GM19193 (cell line): ENCODE results near the gene FOXP4.

ENCODE experiments used
- POLR2A ChIP-seq: IDR thresholded peaks from 4 replicates; pipeline ENCODE4 v1.6.1; 2011; ENCODE audit not compliant: insufficient read depth, insufficient read length; ENCODE audit errors: extremely low read depth

FOXP4 gene

DNA sequence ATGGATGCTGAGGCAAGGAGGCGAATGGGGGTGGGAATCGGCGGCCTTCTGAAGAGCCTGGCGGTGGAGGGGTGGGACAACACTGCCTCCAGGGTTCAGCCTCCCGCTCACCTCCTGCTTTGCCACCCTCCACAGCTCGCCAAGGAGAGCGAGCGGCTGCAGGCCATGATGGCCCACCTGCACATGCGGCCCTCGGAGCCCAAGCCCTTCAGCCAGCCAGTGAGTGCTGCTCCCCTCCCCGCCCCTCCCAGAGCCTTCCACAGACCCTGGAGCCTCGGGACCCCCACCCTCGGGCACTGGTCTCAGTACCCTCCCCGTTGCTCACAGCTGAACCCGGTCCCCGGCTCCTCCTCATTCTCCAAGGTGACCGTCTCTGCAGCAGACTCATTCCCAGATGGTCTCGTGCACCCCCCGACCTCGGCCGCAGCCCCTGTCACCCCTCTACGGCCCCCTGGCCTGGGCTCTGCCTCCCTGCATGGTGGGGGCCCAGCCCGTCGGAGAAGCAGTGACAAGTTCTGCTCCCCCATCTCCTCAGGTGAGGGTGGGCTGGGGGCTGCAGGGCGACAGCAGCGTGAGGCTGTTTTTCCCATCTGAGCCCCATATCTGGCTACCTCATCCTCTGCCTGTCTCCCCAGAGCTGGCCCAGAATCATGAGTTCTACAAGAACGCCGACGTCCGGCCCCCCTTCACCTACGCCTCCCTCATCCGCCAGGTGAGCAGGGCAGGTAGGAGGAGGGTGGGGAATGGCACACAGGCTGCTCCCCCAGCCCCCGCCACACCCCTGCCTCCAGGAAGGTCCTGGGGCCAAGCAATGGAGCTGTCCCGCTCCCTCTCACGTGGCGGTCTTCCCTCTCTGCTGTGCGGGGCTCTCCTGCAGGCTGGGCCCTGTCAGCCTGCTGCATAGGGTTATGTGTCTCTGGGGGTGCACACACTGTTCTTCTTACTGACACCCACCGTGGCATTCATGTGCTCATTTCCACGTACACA lies 43.7 kb downstream of the FOXP4 start:
- no peak for TF ChIP-seq POLR2A

DNA sequence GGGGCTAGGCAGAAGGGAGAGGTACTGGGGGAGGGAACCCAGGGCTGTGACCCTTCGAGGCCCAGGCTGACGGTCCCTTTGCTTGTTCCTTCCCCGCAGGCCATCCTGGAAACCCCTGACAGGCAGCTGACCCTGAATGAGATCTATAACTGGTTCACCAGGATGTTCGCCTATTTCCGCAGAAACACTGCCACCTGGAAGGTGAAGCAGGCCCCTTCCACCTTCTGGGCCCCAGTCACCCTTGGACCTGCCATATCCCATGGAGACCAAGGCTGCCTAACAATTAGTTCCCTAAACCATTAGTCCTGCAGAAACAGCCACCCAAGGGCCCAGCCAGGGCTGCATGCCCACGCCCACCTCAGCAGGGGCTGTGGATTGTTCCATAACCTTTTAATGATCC lies 44.9 kb downstream of the FOXP4 start:
- TF ChIP-seq POLR2A = no peak

DNA sequence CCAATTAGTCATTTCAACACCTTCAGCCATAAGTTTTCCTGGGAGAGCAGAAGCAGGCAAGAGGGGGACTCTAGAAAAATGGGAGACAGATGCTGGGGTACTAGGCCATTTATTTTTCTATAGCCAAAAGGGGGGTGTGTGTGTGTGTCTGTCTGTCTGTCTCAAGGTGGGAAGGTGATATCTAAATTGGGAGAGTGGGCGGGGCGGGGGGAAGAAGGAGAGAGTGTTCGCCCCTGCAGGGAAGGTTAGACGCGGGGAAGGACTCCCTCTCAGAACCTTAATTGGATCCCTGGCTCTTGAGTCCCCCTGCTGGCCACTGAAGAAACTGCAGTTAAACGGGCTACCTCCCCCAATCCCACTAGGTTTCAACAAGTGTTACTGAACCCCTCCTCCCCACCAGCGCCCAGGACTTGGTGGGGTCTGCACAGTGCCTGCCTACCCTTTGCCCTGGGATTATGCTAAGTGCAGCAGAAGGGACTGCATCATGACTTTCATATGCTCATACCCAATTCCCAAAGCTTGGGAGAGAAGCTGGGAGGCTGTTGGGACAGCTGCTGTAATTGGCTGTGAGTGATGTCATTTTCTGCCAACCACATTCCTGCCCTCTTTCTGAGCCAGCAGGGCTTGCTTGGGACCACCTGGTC lies 45.8 kb downstream of the FOXP4 start:
- TF ChIP-seq POLR2A = no peak

DNA sequence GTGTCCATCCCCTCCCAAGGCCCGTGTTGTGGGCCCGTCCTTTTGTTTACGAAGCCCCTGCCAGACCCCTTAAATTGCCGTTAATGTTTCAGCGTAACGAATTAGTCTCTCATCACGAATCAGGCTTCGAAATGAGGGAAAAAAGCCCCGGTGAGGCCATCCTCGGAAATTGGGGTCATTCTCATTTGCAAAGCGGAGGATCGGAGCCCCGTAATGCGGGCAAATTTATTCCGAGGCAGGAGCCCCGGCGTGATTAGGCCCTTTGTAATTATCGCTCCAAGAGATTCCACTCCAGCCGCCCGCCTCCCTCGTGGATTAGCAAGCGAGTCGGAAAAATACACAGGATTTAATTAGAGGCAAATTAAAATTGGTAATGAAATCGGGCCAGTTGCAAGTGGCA lies 47.2 kb downstream of the FOXP4 start:
- no peak for TF ChIP-seq POLR2A

DNA sequence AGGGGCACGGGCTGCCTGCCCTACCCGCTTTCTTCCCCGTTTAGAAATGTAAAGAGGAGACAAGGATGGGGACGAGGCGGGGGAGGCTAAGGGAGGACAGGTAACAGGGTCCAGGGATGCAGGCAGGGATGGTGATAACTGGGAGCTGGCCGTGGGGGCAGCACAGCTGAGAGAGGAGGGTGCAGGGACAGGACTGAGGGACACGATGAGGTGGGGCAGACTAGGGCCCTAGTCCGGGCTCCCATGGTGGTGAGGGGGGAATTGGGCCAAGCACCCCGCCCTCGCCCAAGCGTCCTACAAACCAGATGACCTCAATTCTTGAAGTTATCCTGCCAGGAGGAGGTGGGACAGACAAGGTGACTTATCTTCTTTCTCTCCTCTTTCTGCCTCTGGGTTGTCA lies 47.7 kb downstream of the FOXP4 start:
- TF ChIP-seq POLR2A = no peak

DNA sequence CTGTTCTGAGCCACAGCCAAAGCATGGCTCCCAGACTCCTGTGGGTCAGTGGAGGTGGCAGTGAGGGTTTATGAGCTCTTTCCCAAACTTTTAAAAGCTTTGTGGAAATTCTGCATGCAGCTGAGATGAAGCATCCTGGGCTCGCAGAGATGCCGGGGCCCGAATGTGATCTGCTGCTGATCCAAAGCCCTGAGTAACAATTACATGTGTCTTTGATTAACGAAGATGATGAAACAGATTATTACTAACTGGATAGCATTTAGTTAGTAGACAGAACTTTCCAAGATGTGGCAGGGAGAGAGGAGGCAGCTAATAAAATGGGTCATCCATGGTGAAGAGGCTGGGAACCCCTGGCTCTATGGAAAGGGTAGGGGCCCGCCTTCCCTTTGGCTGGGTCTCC lies 48.1 kb downstream of the FOXP4 start:
- TF ChIP-seq POLR2A = no peak

DNA sequence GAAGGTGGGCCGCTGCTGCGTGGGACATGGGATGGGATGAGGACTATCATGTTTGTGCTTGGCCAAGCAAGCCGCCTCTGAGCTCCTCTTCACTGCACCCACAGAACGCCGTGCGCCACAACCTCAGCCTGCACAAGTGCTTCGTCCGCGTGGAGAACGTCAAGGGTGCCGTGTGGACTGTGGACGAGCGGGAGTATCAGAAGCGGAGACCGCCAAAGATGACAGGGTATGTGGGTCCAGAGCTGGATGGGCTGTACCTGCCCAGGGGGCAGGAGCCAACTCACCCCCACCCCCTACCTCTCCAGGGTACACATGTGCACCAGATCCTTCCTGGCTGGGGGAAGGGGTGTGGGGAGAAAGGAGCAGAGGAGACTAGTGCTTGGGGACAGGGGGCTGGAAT lies 48.6 kb downstream of the FOXP4 start:
- no peak for TF ChIP-seq POLR2A

DNA sequence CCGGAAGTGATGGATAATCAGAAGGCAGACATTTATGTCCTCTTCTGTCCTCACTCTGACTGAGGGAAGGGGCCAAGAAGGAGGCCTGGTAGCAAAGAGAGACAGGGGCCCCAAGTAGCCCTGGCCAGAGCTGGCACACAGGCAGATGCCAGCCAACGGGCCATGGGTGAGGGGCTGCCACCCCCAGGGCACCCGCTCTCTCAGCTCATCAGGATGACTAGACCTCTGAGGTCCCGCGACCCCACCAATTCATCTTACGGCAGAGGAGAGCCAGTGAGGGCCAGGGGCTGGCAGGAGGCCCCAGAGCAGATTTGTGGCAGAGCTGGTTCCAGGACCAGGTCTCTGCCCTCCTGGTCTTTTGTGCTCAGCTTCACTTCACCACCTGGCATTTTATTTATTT lies 49.0 kb downstream of the FOXP4 start:
- TF ChIP-seq POLR2A = no peak

DNA sequence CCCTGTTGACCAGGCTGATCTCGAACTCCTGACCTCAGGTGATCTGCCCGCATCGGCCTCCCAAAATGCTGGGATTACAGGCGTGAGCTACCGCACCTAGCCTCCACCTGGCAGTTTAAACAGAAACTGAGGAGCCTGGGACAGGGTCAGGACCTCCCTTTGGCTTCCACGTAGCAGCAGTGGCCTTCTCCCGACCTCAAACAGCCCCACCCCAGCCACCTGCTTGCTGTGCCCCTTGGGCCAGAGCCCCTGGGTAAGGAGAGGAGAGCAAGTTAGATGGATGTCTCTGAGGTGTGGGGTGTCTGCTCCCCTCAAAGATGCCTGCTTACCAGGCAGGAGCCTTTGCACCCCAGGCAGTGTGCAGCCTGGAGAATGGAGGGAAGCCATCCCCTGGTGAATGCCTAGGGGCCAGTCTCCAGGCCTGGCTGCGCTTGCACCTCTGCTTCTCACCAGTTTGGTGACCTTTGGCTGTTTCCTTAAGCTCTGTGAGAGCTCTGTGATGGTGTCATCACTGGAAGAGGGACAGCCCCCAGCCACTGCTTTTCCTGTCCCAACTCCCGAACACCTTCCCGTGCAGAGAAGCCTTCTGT lies 50.0 kb downstream of the FOXP4 start:
- TF ChIP-seq POLR2A = no peak

DNA sequence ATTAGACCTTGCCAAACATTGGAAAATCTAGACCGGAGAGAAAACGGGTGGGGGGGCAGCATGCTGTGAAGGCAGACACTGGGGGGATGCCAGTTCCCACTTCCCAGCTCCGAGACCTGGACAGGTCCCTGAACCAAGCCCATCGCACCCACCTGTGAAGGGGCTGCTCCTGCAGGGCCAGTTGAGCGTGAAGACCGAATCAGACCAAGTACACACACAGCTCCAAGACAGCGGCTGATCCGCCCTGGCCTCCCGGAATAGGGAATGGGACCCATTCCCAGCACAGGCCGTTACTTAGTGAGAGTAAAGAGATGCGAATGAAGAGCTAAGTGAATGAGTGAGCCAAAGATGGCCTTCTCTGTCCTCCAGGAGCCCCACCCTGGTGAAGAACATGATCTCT lies 50.6 kb downstream of the FOXP4 start:
- no peak for TF ChIP-seq POLR2A

DNA sequence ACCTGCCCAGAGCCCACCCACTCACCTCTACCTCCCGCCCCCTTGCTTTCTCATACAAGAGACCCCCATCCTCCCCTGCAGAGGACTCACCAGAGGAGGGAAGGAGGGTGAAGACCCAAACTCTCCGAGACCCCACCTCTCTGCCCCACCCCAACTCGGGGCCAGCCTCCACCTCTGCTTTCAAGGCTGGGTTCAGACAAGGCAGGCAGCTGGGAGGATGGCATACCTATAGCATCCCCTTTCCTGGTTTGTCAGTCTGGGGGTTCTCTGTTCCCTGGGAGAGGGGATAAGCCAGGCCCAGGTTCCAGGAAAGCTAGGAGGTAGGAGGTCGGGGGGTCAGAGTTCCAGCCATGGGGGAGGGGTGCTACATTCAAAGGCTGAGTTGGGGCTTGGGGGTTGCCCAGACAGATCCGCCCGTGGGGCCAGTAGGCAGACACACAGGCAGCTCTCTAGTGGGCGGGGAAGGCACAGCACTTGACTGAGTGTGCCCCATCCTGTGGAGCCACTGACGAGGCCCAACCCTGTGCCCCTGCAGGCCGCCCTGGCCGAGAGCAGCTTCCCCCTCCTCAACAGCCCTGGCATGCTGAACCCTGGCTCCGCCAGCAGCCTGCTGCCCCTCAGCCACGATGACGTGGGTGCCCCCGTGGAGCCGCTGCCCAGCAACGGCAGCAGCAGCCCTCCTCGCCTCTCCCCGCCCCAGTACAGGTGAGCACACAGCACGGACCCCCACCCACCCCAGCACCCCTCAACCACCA lies 51.2 kb downstream of the FOXP4 start:
- no peak for TF ChIP-seq POLR2A

DNA sequence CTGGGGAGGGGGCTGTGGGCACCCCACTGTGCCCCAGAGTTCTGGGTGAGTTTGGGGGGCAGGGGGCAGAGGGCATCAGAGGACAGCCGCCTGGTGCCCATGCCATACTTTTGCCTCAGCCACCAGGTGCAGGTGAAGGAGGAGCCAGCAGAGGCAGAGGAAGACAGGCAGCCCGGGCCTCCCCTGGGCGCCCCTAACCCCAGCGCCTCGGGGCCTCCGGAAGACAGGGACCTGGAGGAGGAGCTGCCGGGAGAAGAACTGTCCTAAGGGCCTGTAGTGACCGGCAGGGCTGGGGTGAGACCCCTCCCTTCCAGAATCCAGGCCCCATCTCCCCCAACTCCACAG lies 52.5 kb downstream of the FOXP4 start:
- no peak for TF ChIP-seq POLR2A

DNA sequence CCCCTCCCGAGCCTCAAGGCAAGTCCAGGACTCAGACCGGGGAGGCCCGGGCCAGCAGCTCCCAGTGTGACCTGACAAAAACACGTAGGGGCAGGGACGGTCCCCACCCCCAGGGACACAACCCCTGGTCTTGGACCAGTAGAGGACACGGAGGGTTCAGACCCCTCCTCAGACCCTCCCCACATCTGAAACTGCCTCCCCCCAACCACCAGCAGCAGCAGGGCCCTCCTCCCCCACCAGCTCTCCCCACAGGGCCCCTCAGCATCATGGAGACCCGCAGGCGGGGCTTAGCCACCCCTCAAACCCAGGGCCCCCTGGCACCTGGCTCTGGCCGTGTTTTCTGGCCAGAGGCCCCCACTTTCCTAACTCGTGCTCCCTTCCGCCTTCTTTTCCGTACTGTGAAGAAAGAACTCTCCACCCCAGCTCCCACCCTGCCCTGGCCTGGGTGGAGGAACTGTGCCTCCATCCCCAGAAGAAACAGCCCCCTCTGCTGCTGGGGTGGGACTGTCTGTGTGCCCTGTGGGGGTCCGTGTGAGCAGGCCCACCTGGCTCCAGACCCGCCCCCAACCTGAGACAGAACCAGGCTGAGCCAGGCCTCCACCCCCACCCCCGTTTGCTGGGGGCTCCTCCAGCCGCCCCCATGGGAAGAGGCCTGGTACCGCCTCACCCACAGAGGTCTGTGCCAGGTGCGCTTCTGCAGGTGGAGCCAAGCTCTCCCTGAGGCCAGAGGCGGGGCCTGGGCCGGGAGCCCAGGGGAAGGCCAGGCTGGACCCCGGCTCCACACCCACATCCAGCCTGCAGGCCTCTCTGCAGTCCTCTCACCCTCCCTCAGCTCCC lies 53.1 kb downstream of the FOXP4 start:
- no peak for TF ChIP-seq POLR2A

DNA sequence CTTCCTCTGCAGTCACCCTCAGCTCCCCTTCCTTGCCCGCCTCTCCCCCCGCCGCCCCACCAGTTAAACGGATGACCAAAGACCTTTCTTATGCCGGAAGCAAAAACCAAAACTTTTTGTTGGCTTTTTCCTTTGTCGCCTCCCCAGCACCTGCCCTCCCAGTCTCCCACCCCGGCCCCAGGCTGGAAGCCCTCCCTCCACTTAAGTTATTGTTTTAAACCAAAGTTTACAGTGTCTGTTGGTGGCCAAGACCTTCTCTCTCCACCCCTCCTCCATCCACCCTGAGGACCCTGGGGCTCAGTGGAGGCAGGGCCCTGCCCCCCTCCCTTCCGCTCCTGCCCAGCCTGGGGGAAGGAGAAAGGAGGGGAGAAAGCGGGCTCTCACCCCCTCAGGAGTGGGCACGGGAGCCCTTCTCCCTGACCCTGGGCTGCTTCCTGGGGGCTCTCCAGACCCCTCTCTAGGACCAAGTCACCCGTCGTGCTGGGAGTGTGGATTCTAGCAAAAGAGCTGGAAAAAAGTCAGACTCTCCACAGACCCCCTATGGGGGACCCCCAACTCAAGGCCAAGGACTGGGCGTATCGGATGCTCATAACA lies 53.8 kb downstream of the FOXP4 start:
- TF ChIP-seq POLR2A = no peak
